Left lobe of liver (tissue), 2 donors: ENCODE results near the gene RUNX3. TPM values are rescaled to one million over a fixed set of nuclear protein-coding genes. Genes with fewer than 3 reads are reported as not detected.

ENCODE experiments used
- ATAC-seq: fragments of 200-7000 bp; cut with Tn5 transposase; one replicate; pipeline ENCODE4 v1.9.1; 2020; ENCODE audit warnings: mild to moderate bottlenecking, moderate library complexity
- DNase-seq: peaks from one replicate; pipeline ENCODE4 v3.0.0-alpha.2; 2020; ENCODE audit warnings: low spot score
- total RNA-seq: library from RNA; stranded (reverse); gene quantifications from one replicate; pipeline ENCODE4 v1.2.1, GENCODE V29; 2021
- donor health status: DM: no; HTN: no; CAD: no; lungs with moderate emphysema.
- donor health status: DM: no; HTN: yes; CAD: no.

The RUNX3 gene
- total RNA-seq, 1 donor from 2014 or later = 0.86 TPM

- ATAC-seq (no peak), DNase-seq (no peak)
Observed at GRCh38 chr1:24963943-24964693, 34.0 kb upstream of the RUNX3 start.

GRCh38 chr1:24963099-24963872, 33.2 kb upstream of the RUNX3 start:
- DNase-seq = no peak
- ATAC-seq = no peak

- ATAC-seq (no peak), DNase-seq (no peak)
Observed at GRCh38 chr1:24961961-24962861, 32.1 kb upstream of the RUNX3 start.

GRCh38 chr1:24961334-24961733, 31.3 kb upstream of the RUNX3 start:
- DNase-seq (no peak), ATAC-seq (no peak)

GRCh38 chr1:24960071-24960801, 30.2 kb upstream of the RUNX3 start:
- no peak for DNase-seq
- no peak for ATAC-seq

GRCh38 chr1:24959623-24959975, 29.5 kb upstream of the RUNX3 start:
- ATAC-seq (no peak), DNase-seq (no peak)

GRCh38 chr1:24958766-24959622, 28.9 kb upstream of the RUNX3 start:
- ATAC-seq (no peak), DNase-seq (no peak)

GRCh38 chr1:24957808-24958752, 28.0 kb upstream of the RUNX3 start:
- ATAC-seq (no peak), DNase-seq (no peak)

- ATAC-seq (no peak), DNase-seq (no peak)
Observed at GRCh38 chr1:24957016-24957807, 27.1 kb upstream of the RUNX3 start.

- ATAC-seq (no peak), DNase-seq (no peak)
Observed at GRCh38 chr1:24955779-24956365, 25.8 kb upstream of the RUNX3 start.

- ATAC-seq = no peak
- no peak for DNase-seq
Observed at GRCh38 chr1:24955161-24955560, 25.1 kb upstream of the RUNX3 start.

- ATAC-seq (no peak), DNase-seq (no peak)
Observed at GRCh38 chr1:24954631-24955030, 24.6 kb upstream of the RUNX3 start.

- no peak for ATAC-seq
- no peak for DNase-seq
Observed at GRCh38 chr1:24954022-24954421, 23.9 kb upstream of the RUNX3 start.

- ATAC-seq (no peak), DNase-seq (no peak)
Observed at GRCh38 chr1:24952413-24952841, 22.4 kb upstream of the RUNX3 start.

GRCh38 chr1:24951810-24952412, 21.8 kb upstream of the RUNX3 start:
- no peak for ATAC-seq
- DNase-seq = no peak

GRCh38 chr1:24951337-24951736, 21.3 kb upstream of the RUNX3 start:
- DNase-seq (no peak), ATAC-seq (no peak)

GRCh38 chr1:24949331-24949881, 19.3 kb upstream of the RUNX3 start:
- DNase-seq (no peak), ATAC-seq (no peak)
